PC-3 (cell line): ENCODE results near the gene THY1.

Experiments used
- EZH2 ChIP-seq: fragments of 300-600 bp; sonication (generic); IDR thresholded peaks from one replicate; pipeline ENCODE4 v1.6.1; 2017; ENCODE audit warnings: antibody characterized with exemption, mild to moderate bottlenecking, low read length; ENCODE audit not compliant: unreplicated experiment
- TF ChIP-seq, protein P1 (sequence below): fragments of 300-600 bp; sonication (generic); conservative IDR thresholded peaks from 2 replicates; pipeline ENCODE4 v1.5.1; 2017; ENCODE audit warnings: antibody characterized with exemption, low read depth, mild to moderate bottlenecking, low read length

GRCh38 chr11:119470317-119471291, 47.6 kb upstream of the THY1 start:
- no peak for TF ChIP-seq EZH2
- TF ChIP-seq, protein P1, sequence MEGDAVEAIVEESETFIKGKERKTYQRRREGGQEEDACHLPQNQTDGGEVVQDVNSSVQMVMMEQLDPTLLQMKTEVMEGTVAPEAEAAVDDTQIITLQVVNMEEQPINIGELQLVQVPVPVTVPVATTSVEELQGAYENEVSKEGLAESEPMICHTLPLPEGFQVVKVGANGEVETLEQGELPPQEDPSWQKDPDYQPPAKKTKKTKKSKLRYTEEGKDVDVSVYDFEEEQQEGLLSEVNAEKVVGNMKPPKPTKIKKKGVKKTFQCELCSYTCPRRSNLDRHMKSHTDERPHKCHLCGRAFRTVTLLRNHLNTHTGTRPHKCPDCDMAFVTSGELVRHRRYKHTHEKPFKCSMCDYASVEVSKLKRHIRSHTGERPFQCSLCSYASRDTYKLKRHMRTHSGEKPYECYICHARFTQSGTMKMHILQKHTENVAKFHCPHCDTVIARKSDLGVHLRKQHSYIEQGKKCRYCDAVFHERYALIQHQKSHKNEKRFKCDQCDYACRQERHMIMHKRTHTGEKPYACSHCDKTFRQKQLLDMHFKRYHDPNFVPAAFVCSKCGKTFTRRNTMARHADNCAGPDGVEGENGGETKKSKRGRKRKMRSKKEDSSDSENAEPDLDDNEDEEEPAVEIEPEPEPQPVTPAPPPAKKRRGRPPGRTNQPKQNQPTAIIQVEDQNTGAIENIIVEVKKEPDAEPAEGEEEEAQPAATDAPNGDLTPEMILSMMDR, result no peak
